Right lobe of liver (tissue), 6 donors: ENCODE results near the gene PAK3. TPM values are rescaled to one million over a fixed set of nuclear protein-coding genes. Genes with fewer than 3 reads are reported as not detected.

Experiments
- ATAC-seq, 4 donors: fragments of 200-7000 bp; cut with Tn5 transposase; one replicate each; pipeline ENCODE4 v1.9.1; 2020; ENCODE audit warnings: mild to moderate bottlenecking in 4 of 4, moderate library complexity in 4 of 4
- DNase-seq, 3 donors: peaks; one replicate each; pipeline ENCODE4 v3.0.0-alpha.2; 2020
- H3K27ac ChIP-seq, 3 donors: fragments of 200-600 bp; one replicate each; pipeline ENCODE4 v1.8.0; 2022
- H3K27me3 ChIP-seq, 2 donors: fragments of 200-600 bp; one replicate each; pipeline ENCODE4 v1.8.0; 2022
- H3K36me3 ChIP-seq, 4 donors: fragments of 200-600 bp; sonication (generic) in 1 of 4; one replicate each; pipeline versions ENCODE4 v1.5.1 to v1.8.0; 2017 to 2022; ENCODE audit warnings: control low read depth in 1 of 4
- H3K4me1 ChIP-seq, 4 donors: fragments of 200-600 bp; sonication (generic) in 1 of 4; one replicate each; pipeline versions ENCODE4 v1.5.1 to v1.8.0; 2017 to 2022; ENCODE audit warnings: control low read depth in 1 of 4
- H3K4me3 ChIP-seq, 3 donors: fragments of 200-600 bp; one replicate each; pipeline ENCODE4 v1.8.0; 2022
- H3K9me3 ChIP-seq, 4 donors: fragments of 200-600 bp; sonication (generic) in 1 of 4; one replicate each; pipeline versions ENCODE4 v1.5.1 to v1.8.0; 2017 to 2022; ENCODE audit warnings: control low read depth in 1 of 4
- POLR2A ChIP-seq: fragments of 450-650 bp; IDR thresholded peaks from one replicate; pipeline ENCODE4 v1.6.1; 2017; ENCODE audit warnings: antibody characterized with exemption, mild to moderate bottlenecking
- WGBS: methylation state at CpG from one replicate; pipeline ENCODE4 v1.1.6; 2018; ENCODE audit warnings: low coverage, low lambda C conversion rate; ENCODE audit not compliant: insufficient coverage; ENCODE audit errors: missing lambda C conversion rate; 5-methylcytosine and 5-hydroxymethylcytosine counted together
- intact Hi-C, 2 donors: fragments of 100-400 bp; cut with DNase I; formaldehyde crosslinking; loops; one replicate each; pipeline versions ENCODE4 v1.11.2 to v1.14.1; 2022
- total RNA-seq, 6 experiments: library from RNA; depleted of rRNA in 2 of 6; stranded (reverse); fragments of >200 nt in 2 of 6; fragmentation: NEBNext Ultra II Directional in 3 of 6; extraction: Animal tissue kit (Norgen Biotek cat#: 25700) in 3 of 6; gene quantifications; one replicate each; pipeline versions ENCODE4 v1.1.0 to v1.2.4, GENCODE V29; 2016 to 2023
- TF ChIP-seq, protein P1 (sequence below), 4 donors: fragments of 200-600 bp in 3 of 4; fragments of 450-650 bp in 1 of 4; IDR thresholded peaks; one replicate each; pipeline versions ENCODE4 v1.5.1 to v1.8.0; 2016 to 2022; ENCODE audit warnings: antibody characterized with exemption in 4 of 4, mild to moderate bottlenecking in 2 of 4
- donor health status: DM: no; HTN: yes; CAD: no.
- donor health status: DM: no; HTN: no; CAD: no.
- donor health status: DM: no; HTN: no; CAD: no.
- donor health status: DM: no; HTN: yes; CAD: no.
- donor health status: DM: no; HTN: yes; CAD: no.

The PAK3 gene
- total RNA-seq, 6 experiments from 2014 or later, result 0.09 to 1.5 (median 0.24) TPM; not detected in 1

DNA sequence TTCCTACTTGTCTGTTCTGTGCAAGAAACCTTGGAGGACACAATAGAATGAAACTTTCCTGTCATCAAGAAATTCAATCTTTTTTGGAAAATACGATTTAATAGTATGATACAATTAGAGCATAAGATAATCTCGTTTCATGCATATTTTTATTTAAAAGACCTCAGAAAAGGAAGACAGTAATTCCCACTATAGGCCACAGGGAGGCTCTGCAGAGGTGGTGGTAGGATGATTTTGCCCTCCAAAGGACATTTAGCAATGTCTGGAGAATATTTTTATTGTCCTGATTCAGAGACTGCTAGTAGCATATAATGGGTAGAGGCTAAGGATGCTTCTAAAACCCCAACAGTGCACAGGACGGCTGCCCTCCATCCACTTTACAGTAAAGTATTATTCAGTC, 68.7 kb downstream of the PAK3 start:
- Histone ChIP-seq H3K4me1 (no peaks in the 10 kb centered on the region), H3K27me3 (peaks cover 0 to 2% of the 10 kb centered on the region in 2 donors), H3K4me3 (no peak overlapping the region), H3K27ac (no peak overlapping the region), H3K36me3 (no peaks in the 10 kb centered on the region), H3K9me3 (no peaks in the 10 kb centered on the region)
- DNase-seq, result no peak
- intact Hi-C loops, result no loop called here
- ATAC-seq, result peak; percentile 32 to 63 (median 44)
- no peak for TF ChIP-seq POLR2A
- TF ChIP-seq, protein P1, sequence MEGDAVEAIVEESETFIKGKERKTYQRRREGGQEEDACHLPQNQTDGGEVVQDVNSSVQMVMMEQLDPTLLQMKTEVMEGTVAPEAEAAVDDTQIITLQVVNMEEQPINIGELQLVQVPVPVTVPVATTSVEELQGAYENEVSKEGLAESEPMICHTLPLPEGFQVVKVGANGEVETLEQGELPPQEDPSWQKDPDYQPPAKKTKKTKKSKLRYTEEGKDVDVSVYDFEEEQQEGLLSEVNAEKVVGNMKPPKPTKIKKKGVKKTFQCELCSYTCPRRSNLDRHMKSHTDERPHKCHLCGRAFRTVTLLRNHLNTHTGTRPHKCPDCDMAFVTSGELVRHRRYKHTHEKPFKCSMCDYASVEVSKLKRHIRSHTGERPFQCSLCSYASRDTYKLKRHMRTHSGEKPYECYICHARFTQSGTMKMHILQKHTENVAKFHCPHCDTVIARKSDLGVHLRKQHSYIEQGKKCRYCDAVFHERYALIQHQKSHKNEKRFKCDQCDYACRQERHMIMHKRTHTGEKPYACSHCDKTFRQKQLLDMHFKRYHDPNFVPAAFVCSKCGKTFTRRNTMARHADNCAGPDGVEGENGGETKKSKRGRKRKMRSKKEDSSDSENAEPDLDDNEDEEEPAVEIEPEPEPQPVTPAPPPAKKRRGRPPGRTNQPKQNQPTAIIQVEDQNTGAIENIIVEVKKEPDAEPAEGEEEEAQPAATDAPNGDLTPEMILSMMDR (IDR thresholded peaks at IDR 0.05), result peak; percentile 28 to 42 (median 33)
- 7% methylated on average over 3 of the region's 3 CpGs for WGBS

DNA sequence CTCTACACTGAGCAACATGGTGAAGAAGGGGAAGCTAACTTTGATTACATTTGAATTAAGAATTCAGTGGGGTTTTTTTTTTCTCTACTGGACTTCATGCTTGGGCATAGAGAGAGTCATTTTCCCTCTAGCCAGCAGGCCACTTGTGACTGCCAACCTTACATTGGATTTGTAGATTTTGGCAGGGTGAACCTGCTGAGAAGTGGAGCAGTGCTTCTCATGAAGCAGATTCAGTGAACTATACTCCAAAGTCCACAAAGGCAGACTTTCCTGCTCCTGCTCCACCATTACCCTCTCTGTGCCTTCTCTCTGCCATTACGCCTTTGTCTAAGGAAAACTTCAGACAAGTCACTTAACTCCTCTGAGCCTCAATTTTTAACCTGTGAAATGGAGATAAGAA, 69.9 kb downstream of the PAK3 start:
- peak in 1 of 3 donors; percentile 48 for DNase-seq
- peak; percentile 60 to 90 (median 82) for ATAC-seq
- whole genome bisulfite sequencing, result 67% methylated on average over 1 of the region's 1 CpG
- Histone ChIP-seq H3K4me1 (no peaks in the 10 kb centered on the region), H3K9me3 (no peaks in the 10 kb centered on the region), H3K27ac (peak overlapping the region in 1 of 3 donors; percentile 21), H3K36me3 (no peaks in the 10 kb centered on the region), H3K4me3 (no peak overlapping the region), H3K27me3 (peaks cover 0 to 3% of the 10 kb centered on the region in 2 donors)
- TF ChIP-seq, protein P1 (IDR thresholded peaks at IDR 0.05), result no peak
- TF ChIP-seq POLR2A, result no peak
- intact Hi-C loops, result no loop called here

DNA sequence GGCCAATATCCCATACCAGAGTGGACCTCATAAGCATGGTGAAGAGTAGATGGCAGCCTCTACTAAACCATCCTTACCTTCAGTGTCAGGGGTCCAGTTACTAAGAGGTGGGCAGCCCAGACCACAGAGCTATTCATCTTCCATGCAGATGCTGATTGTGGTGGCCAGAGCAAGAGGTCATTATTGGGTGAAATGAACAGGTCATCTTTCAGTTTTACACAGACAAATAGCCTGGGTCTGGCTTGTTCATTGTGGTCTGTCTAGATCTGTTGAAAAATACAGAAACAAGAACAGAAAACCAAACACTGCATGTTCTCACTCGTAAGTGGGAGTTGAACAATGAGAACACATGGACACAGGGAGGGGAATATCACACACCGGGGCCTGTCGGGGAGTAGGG, 71.3 kb downstream of the PAK3 start:
- peaks cover 0 to 3% of the 10 kb centered on the region in 2 donors for H3K27me3 ChIP-seq
- no peaks in the 10 kb centered on the region for H3K4me1 ChIP-seq
- 60% methylated on average over 3 of the region's 3 CpGs for WGBS
- DNase-seq (no peak), ATAC-seq (no peak)
- intact Hi-C loops, result no loop called here
- H3K9me3 ChIP-seq, result no peaks in the 10 kb centered on the region
- H3K36me3 ChIP-seq, result no peaks in the 10 kb centered on the region
- H3K4me3 ChIP-seq, result no peak overlapping the region
- TF ChIP-seq, protein P1 (IDR thresholded peaks at IDR 0.05), result no peak
- no peak for TF ChIP-seq POLR2A
- no peak overlapping the region for H3K27ac ChIP-seq

DNA sequence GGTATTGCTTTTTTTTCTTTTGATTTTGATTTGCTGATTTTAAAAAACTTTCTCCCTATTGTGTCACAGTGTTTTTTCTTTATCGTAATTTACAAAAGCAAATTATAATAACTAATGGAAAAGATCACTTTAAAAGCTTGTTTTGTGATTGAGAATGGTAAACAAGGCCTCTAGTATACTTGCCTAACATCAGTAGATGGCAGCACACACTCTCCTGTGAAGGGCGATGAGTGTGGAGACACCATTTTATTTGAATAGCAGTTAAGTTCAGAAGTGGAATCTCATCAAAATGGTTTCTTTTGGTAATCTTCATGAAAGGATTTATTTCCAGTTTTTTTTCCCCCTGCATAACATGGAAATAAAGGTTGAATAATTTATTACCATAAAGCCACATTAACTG, 72.3 kb downstream of the PAK3 start:
- no peak overlapping the region for H3K4me3 ChIP-seq
- WGBS, result 59% methylated on average over 2 of the region's 2 CpGs
- no peaks in the 10 kb centered on the region for H3K36me3 ChIP-seq
- intact Hi-C loops, result no loop called here
- no peaks in the 10 kb centered on the region for H3K4me1 ChIP-seq
- TF ChIP-seq, protein P1 (IDR thresholded peaks at IDR 0.05), result peak; percentile 16 to 48 (median 27)
- TF ChIP-seq POLR2A, result no peak
- no peak overlapping the region for H3K27ac ChIP-seq
- H3K9me3 ChIP-seq, result no peaks in the 10 kb centered on the region
- ATAC-seq (peak in 2 of 4 donors; percentile 63 to 73), DNase-seq (no peak)
- peaks cover 0 to 3% of the 10 kb centered on the region in 2 donors for H3K27me3 ChIP-seq

DNA sequence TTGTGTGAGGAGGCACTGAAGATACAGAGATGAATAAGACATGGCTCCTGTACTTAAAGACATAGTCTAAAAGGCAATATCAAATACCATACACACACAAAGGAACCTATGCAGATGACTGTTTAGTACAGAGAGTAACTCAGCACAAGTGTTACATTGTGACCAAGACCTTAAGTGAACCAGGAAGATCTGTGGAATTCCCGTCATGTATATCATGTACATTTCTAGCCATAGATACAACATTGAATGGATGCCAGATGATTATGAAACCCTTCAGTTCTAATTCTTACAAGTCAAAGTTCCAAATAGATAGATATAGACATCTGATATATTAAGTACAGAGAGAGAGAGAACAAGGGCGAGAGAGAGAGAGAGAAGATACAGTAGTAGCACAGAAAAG, 73.2 kb downstream of the PAK3 start:
- H3K36me3 ChIP-seq, result no peaks in the 10 kb centered on the region
- TF ChIP-seq, protein P1 (IDR thresholded peaks at IDR 0.05), result no peak
- TF ChIP-seq POLR2A, result no peak
- peaks cover 0 to 3% of the 10 kb centered on the region in 2 donors for H3K27me3 ChIP-seq
- no peak overlapping the region for H3K27ac ChIP-seq
- H3K4me1 ChIP-seq, result no peaks in the 10 kb centered on the region
- intact Hi-C loops, result no loop called here
- H3K4me3 ChIP-seq, result no peak overlapping the region
- DNase-seq, result no peak
- H3K9me3 ChIP-seq, result no peaks in the 10 kb centered on the region
- WGBS, result 28% methylated on average over 2 of the region's 2 CpGs
- ATAC-seq, result no peak
